Measurements from ENCODE around the gene SEL1L3.

SEL1L3 gene

GRCh38 chr4:25775166-25775565 is 87.6 kb downstream of the SEL1L3 start:
- Mint-ChIP-seq H3K4me1 (no peaks in the 10 kb centered on the region), H3K27me3 (no peaks in the 10 kb centered on the region), H3K4me3 (no peak overlapping the region), H3K27ac (no peak overlapping the region), H3K9me3 (no peaks in the 10 kb centered on the region), H3K36me3 (peaks cover 35% of the 10 kb centered on the region)

DNA sequence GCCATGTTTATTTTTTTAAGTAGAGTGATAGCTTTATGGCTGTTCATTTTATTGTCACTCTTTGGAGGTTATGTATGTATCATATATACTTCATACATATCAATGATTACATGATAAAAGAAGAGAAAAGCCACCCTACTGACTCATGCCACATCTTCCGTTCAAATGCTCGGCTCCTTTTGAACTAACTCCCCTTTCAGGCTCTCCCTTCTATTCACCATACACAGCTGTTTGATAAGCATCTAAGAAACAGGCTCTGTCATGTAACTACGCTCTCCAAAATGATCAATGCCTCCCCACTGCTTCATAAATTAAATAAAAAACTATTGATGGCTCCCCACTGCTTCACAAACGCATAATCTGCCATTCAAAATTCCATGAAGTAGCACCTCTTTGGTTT is 89.4 kb downstream of the SEL1L3 start:
- H3K36me3 Mint-ChIP-seq: peaks cover 23% of the 10 kb centered on the region
- no peaks in the 10 kb centered on the region for H3K4me1 Mint-ChIP-seq
- no peak overlapping the region for H3K4me3 Mint-ChIP-seq
- no peak overlapping the region for H3K27ac Mint-ChIP-seq
- no peaks in the 10 kb centered on the region for H3K9me3 Mint-ChIP-seq
- no peaks in the 10 kb centered on the region for H3K27me3 Mint-ChIP-seq

DNA sequence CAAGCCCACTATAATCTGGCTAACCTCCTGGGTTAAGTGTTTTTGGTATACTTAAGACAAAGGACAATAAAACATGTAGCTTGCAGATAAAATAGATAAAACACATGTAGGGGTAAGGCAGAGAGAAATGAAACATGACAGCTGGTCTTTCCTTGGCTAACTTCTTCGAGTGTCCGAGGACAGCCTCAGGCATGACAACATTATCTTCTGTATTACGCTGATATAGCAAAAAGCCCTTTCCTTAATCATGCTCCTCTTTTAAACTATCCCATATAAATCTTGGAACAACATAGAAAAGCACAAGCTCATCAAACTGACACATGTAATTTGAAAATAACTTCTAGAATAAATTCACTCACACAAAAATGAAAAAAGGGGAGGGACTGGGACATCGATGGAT is 91.1 kb downstream of the SEL1L3 start:
- Mint-ChIP-seq H3K27ac (no peak overlapping the region), H3K4me3 (no peak overlapping the region), H3K27me3 (no peaks in the 10 kb centered on the region), H3K36me3 (peaks cover 11% of the 10 kb centered on the region), H3K9me3 (no peaks in the 10 kb centered on the region), H3K4me1 (no peaks in the 10 kb centered on the region)

GRCh38 chr4:25770847-25771246 is 91.9 kb downstream of the SEL1L3 start:
- no peaks in the 10 kb centered on the region for H3K27me3 Mint-ChIP-seq
- no peaks in the 10 kb centered on the region for H3K4me1 Mint-ChIP-seq
- no peak overlapping the region for H3K27ac Mint-ChIP-seq
- no peak overlapping the region for H3K4me3 Mint-ChIP-seq
- H3K36me3 Mint-ChIP-seq: peaks cover 9% of the 10 kb centered on the region
- no peaks in the 10 kb centered on the region for H3K9me3 Mint-ChIP-seq

- no peaks in the 10 kb centered on the region for H3K4me1 Mint-ChIP-seq
- H3K4me3 Mint-ChIP-seq: no peak overlapping the region
- H3K9me3 Mint-ChIP-seq: no peaks in the 10 kb centered on the region
- H3K27me3 Mint-ChIP-seq: no peaks in the 10 kb centered on the region
- H3K36me3 Mint-ChIP-seq: peaks cover 7% of the 10 kb centered on the region
- H3K27ac Mint-ChIP-seq: no peak overlapping the region
These were observed 93.5 kb downstream of the SEL1L3 start for GRCh38 chr4:25769251-25769650.

DNA sequence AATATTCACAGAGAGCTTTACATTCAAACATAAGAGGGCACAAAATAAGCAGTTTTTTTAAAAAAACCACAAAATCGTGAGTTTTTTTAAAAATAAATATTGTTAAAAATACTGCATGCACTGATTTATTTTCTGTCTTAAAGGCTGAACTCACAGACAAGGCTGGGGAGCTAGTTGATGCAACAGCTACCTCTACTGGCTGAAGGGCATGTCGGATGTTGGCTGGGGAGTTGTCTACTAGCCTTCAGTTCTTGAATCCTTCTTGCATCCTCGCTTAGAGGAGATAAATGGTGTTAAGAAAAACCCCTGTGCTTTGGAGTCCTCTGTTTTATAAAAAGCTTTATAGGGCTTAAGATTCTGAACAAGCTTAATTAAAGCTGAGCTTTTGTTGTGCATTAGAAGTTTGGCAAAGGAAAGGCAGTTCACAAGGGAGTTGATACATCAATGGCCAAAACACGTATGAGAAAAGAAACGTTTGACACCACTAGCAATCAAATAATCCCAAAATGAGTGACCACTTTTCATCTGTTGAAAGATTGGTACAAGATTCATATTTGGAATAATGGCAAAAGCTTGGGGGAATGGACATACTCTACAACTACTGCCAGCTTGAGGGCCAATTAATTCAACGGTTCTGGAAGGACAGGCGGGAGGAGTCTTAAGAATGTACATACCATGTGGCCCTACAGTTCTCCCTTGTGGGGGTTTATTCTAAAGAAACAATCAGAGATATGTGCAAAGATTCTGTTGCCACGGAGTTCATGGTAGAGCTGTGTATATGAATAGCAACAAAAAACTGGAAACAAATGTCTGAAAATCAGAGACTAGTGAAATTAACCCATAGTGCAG is 94.7 kb downstream of the SEL1L3 start:
- H3K4me1 Mint-ChIP-seq: no peaks in the 10 kb centered on the region

DNA sequence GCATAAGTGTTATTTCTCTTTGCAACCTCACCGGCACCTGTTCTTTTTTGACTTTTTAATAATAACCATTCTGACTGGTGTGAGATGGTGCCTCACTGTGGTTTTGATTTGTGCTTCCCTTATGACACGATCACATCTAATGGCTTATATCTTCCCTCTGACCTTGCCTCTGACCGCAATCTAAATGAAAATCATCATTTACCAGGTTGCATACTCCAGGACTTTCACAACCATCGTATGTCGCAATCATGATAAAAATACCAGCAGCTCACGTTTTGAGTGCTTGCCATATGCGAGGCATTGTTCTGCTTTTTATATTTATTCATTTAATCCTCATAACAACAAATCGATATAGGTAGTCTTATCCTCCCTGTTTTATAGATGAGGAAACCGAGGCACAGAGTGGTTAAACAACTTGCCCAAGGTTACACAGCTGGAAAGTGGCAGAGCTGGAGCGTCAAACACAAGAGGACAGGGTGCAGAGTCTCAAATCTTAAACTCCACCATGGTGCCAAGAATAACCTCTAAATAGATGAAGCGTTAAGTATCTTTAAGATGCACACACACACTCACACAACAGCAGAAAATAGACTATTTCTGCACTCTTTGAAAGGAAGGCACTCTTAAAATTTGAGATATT is 102.2 kb downstream of the SEL1L3 start:
- H3K9me3 Mint-ChIP-seq: peaks cover 5% of the 10 kb centered on the region
- no peak overlapping the region for H3K4me3 Mint-ChIP-seq
- H3K27me3 Mint-ChIP-seq: no peaks in the 10 kb centered on the region
- H3K36me3 Mint-ChIP-seq: peaks cover 31% of the 10 kb centered on the region
- H3K27ac Mint-ChIP-seq: no peak overlapping the region
- no peaks in the 10 kb centered on the region for H3K4me1 Mint-ChIP-seq

More for the DNA sequence above, 94.7 kb downstream of the SEL1L3 start:
- Mint-ChIP-seq H3K36me3 (peaks cover 6% of the 10 kb centered on the region), H3K4me3 (no peak overlapping the region), H3K9me3 (no peaks in the 10 kb centered on the region), H3K27ac (no peak overlapping the region), H3K27me3 (no peaks in the 10 kb centered on the region)

GRCh38 chr4:25760048-25760447 is 102.7 kb downstream of the SEL1L3 start:
- H3K9me3 Mint-ChIP-seq: peaks cover 5% of the 10 kb centered on the region
- no peak overlapping the region for H3K4me3 Mint-ChIP-seq
- H3K27ac Mint-ChIP-seq: peak overlapping the region; percentile 36
- H3K27me3 Mint-ChIP-seq: no peaks in the 10 kb centered on the region
- H3K36me3 Mint-ChIP-seq: peaks cover 35% of the 10 kb centered on the region
- no peaks in the 10 kb centered on the region for H3K4me1 Mint-ChIP-seq

DNA sequence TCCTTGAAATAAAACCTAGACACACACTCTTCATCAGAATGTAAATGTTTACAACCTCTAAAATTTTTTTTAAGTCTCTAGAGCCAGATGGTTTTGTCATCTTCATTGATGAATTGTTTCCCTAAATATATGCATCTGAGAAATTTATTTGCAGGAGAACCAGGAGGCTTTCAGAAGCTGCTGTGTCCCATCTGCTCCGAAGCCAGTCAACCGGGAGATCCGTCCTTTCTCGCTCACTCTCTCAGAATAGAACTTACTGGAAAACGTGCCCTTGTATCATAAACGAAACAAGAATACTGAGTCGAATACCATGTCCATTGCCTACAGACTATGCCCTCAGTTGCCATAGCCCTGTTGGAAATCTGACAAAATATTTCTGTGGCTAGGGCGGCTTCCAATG is 103.7 kb downstream of the SEL1L3 start:
- Mint-ChIP-seq H3K27me3 (no peaks in the 10 kb centered on the region), H3K27ac (no peak overlapping the region), H3K9me3 (peaks cover 5% of the 10 kb centered on the region), H3K4me3 (no peak overlapping the region), H3K36me3 (peaks cover 35% of the 10 kb centered on the region), H3K4me1 (no peaks in the 10 kb centered on the region)

- peaks cover 5% of the 10 kb centered on the region for H3K9me3 Mint-ChIP-seq
- no peaks in the 10 kb centered on the region for H3K27me3 Mint-ChIP-seq
- no peaks in the 10 kb centered on the region for H3K4me1 Mint-ChIP-seq
- H3K4me3 Mint-ChIP-seq: no peak overlapping the region
- peaks cover 33% of the 10 kb centered on the region for H3K36me3 Mint-ChIP-seq
- no peak overlapping the region for H3K27ac Mint-ChIP-seq
These were observed 105.3 kb downstream of the SEL1L3 start for GRCh38 chr4:25757452-25757851.

GRCh38 chr4:25756503-25756902 is 106.3 kb downstream of the SEL1L3 start:
- no peak overlapping the region for H3K27ac Mint-ChIP-seq
- H3K4me1 Mint-ChIP-seq: no peaks in the 10 kb centered on the region
- H3K36me3 Mint-ChIP-seq: peaks cover 27% of the 10 kb centered on the region
- no peak overlapping the region for H3K4me3 Mint-ChIP-seq
- no peaks in the 10 kb centered on the region for H3K27me3 Mint-ChIP-seq
- H3K9me3 Mint-ChIP-seq: peaks cover 5% of the 10 kb centered on the region

GRCh38 chr4:25755911-25756310 is 106.9 kb downstream of the SEL1L3 start:
- Mint-ChIP-seq H3K36me3 (peaks cover 27% of the 10 kb centered on the region), H3K9me3 (peaks cover 5% of the 10 kb centered on the region), H3K27me3 (no peaks in the 10 kb centered on the region), H3K4me3 (no peak overlapping the region), H3K27ac (no peak overlapping the region), H3K4me1 (no peaks in the 10 kb centered on the region)

DNA sequence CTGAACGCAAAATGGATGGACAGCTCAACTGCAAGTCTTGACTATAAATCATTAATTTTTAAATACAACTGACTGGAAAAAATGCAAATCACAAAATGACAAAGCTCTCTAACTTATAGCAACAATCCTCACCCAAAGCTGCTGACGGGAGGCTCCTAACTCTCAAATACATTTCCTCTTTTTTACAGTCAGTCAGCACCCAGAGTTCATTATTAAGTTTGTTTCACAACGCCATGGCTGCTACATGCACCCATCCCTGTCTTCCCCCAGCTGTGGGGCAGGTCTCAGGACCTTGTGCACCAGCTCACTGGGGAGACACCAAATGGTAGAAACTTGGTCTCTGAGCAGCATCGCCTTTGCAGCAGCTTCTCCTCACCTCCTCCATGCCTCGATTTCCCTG is 109.5 kb downstream of the SEL1L3 start:
- H3K4me1 Mint-ChIP-seq: no peaks in the 10 kb centered on the region
- no peak overlapping the region for H3K4me3 Mint-ChIP-seq
- no peaks in the 10 kb centered on the region for H3K9me3 Mint-ChIP-seq
- H3K36me3 Mint-ChIP-seq: peaks cover 10% of the 10 kb centered on the region
- H3K27me3 Mint-ChIP-seq: no peaks in the 10 kb centered on the region
- H3K27ac Mint-ChIP-seq: no peak overlapping the region

GRCh38 chr4:25750874-25751273 is 111.9 kb downstream of the SEL1L3 start:
- H3K36me3 Mint-ChIP-seq: peaks cover 7% of the 10 kb centered on the region
- no peaks in the 10 kb centered on the region for H3K27me3 Mint-ChIP-seq
- H3K27ac Mint-ChIP-seq: no peak overlapping the region
- H3K4me3 Mint-ChIP-seq: no peak overlapping the region
- H3K4me1 Mint-ChIP-seq: no peaks in the 10 kb centered on the region
- no peaks in the 10 kb centered on the region for H3K9me3 Mint-ChIP-seq

- Mint-ChIP-seq H3K9me3 (no peaks in the 10 kb centered on the region), H3K36me3 (peaks cover 4% of the 10 kb centered on the region), H3K27me3 (no peaks in the 10 kb centered on the region), H3K4me1 (no peaks in the 10 kb centered on the region), H3K4me3 (no peak overlapping the region), H3K27ac (no peak overlapping the region)
These were observed 113.5 kb downstream of the SEL1L3 start for GRCh38 chr4:25749150-25749794.

DNA sequence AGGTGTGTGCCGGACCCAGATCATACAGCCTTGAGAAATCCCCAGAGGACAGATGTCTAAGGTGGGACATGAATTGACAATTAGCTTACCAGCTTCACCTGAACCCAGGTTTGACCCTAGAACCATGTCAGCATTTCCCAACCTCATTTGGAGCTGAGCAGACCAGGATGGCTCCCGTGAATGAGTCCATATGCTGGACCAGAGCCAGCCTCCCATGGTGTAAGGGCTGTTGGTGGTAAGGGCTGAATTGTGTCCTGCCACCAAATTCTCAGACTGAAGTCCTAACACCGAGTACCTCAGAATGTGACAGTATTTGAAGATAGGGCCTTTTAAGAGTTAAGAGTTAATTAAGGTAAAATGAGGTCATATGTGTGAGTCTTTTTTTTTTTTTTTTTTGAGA is 118.8 kb downstream of the SEL1L3 start:
- peaks cover 4% of the 10 kb centered on the region for H3K36me3 Mint-ChIP-seq
- no peaks in the 10 kb centered on the region for H3K4me1 Mint-ChIP-seq
- no peaks in the 10 kb centered on the region for H3K27me3 Mint-ChIP-seq
- no peaks in the 10 kb centered on the region for H3K9me3 Mint-ChIP-seq
- H3K4me3 Mint-ChIP-seq: no peak overlapping the region
- H3K27ac Mint-ChIP-seq: no peak overlapping the region
